A549 (cell line): ENCODE results near the gene HCN4. TPM values are rescaled to one million over a fixed set of nuclear protein-coding genes. Genes with fewer than 3 reads are reported as not detected.

ENCODE experiments used
- ATAC-seq, 2 experiments: fragments of 200-7000 bp in 1 of 2; fragments of >200 bp in 1 of 2; cut with Nextera tagmentation in 1 of 2; cut with Tn5 transposase in 1 of 2; 3 replicates each; pipeline versions ENCODE4 v1.8.0 to v1.9.1; 2018 to 2020; ENCODE audit warnings: mild to moderate bottlenecking in 1 of 2, moderate library complexity in 1 of 2
- CTCF ChIA-PET: fragments of 300-600 bp; sonication (Branson Sonifier 250); formaldehyde crosslinking; extraction: SDS; loops from one replicate; lab custom pipeline; 2021; ENCODE audit warnings: antibody characterized with exemption, inconsistent platforms; lab: Yijun Ruan, JAX
- POLR2A ChIA-PET: fragments of 350-600 bp; formaldehyde crosslinking; extraction: SDS; loops from one replicate; lab custom pipeline; 2021; ENCODE audit warnings: antibody characterized with exemption, inconsistent platforms; lab: Yijun Ruan, JAX
- DNase-seq, 2 experiments: peaks; one replicate each; pipeline versions ENCODE4 v3.0.0 to v3.0.0-alpha.2; 2011 to 2016; ENCODE audit warnings: low read depth in 1 of 2, low spot score in 1 of 2
- FAIRE-seq: peaks from 2 replicates; lab custom pipeline; 2011; peaks lifted over from hg19 to GRCh38; lab: Jason Lieb, UNC
- H3K27ac ChIP-seq, 2 experiments: fragments of >200 bp; sonication (Bioruptor Twin); formaldehyde crosslinking; 3 replicates each; pipeline ENCODE4 v1.5.1; 2016 to 2017
- H3K4me1 ChIP-seq: fragments of >200 bp; sonication (Bioruptor Twin); formaldehyde crosslinking; 3 replicates; pipeline ENCODE4 v1.6.1; 2016
- H3K4me2 ChIP-seq: fragments of >200 bp; sonication (Bioruptor Twin); formaldehyde crosslinking; 3 replicates; pipeline ENCODE4 v1.6.1; 2016
- H3K4me3 ChIP-seq: fragments of >200 bp; sonication (Bioruptor Twin); formaldehyde crosslinking; 3 replicates; pipeline ENCODE4 v1.5.1; 2016
- H3K9me3 ChIP-seq: fragments of >200 bp; sonication (Bioruptor Twin); formaldehyde crosslinking; 3 replicates; pipeline ENCODE4 v1.6.1; 2016
- CBX8 ChIP-seq: fragments of 200-600 bp; sonication (generic); IDR thresholded peaks from 2 replicates; pipeline ENCODE4 v1.6.1; 2016
- CHD2 ChIP-seq: fragments of 150-350 bp; IDR thresholded peaks from 2 replicates; pipeline ENCODE4 v1.6.1; 2014; ENCODE audit warnings: low read length; ENCODE audit not compliant: partially characterized antibody
- CHD4 ChIP-seq: fragments of 200-600 bp; sonication (generic); IDR thresholded peaks from 2 replicates; pipeline ENCODE4 v1.6.1; 2016; ENCODE audit warnings: antibody characterized with exemption, mild to moderate bottlenecking, borderline replicate concordance
- EHF ChIP-seq: fragments of 250-450 bp; sonication (Bioruptor Pico); IDR thresholded peaks from 2 replicates; pipeline ENCODE4 v1.5.0; 2020; ENCODE audit warnings: mild to moderate bottlenecking
- EHMT2 ChIP-seq: fragments of 200-600 bp; sonication (generic); IDR thresholded peaks from 2 replicates; pipeline ENCODE4 v1.6.1; 2016; ENCODE audit warnings: antibody characterized with exemption, low read depth, mild to moderate bottlenecking, moderate library complexity
- ELK1 ChIP-seq: fragments of 150-350 bp; IDR thresholded peaks from 2 replicates; pipeline ENCODE4 v1.6.1; 2014; ENCODE audit warnings: low read depth, mild to moderate bottlenecking, low read length
- ESRRA ChIP-seq: fragments of 150-350 bp; IDR thresholded peaks from 2 replicates; pipeline ENCODE4 v1.6.1; 2014; ENCODE audit warnings: mild to moderate bottlenecking, low read length, borderline replicate concordance
- HEYL ChIP-seq: fragments of 250-450 bp; sonication (Bioruptor Pico); IDR thresholded peaks from 2 replicates; pipeline ENCODE4 v1.8.0; 2021; ENCODE audit warnings: mild to moderate bottlenecking, moderate library complexity
- HMGXB4 ChIP-seq: fragments of 250-450 bp; sonication (Bioruptor Pico); IDR thresholded peaks from 2 replicates; pipeline ENCODE4 v1.5.0; 2021; ENCODE audit warnings: mild to moderate bottlenecking, moderate library complexity, borderline replicate concordance
- JUN ChIP-seq, 2 experiments: fragments of >200 bp; sonication (Bioruptor Twin); formaldehyde crosslinking; IDR thresholded peaks; 2 replicates in 1 of 2; 3 replicates in 1 of 2; pipeline ENCODE4 v1.6.1; 2016 to 2017
- MAFK ChIP-seq: fragments of 450-650 bp; IDR thresholded peaks from 2 replicates; pipeline ENCODE4 v1.6.1; 2014; ENCODE audit not compliant: partially characterized antibody
- MYC ChIP-seq: IDR thresholded peaks from 2 replicates; pipeline ENCODE4 v1.6.1; 2012; ENCODE audit warnings: mild to moderate bottlenecking, inconsistent platforms, low read length, improper control_type of control experiment, borderline replicate concordance
- PHF8 ChIP-seq: fragments of 200-600 bp; sonication (generic); IDR thresholded peaks from 2 replicates; pipeline ENCODE4 v1.6.1; 2016; ENCODE audit warnings: low read depth, mild to moderate bottlenecking, antibody characterized with exemption, moderate library complexity, borderline replicate concordance
- POLR2A ChIP-seq: IDR thresholded peaks from 2 replicates; pipeline ENCODE4 v1.6.1; 2012; ENCODE audit warnings: mild to moderate bottlenecking, low read length
- REST ChIP-seq: fragments of 200-600 bp; sonication (generic); IDR thresholded peaks from 2 replicates; pipeline ENCODE4 v1.6.1; 2016; ENCODE audit warnings: antibody characterized with exemption, mild to moderate bottlenecking, moderate library complexity
- RNF2 ChIP-seq: fragments of 200-600 bp; sonication (generic); IDR thresholded peaks from 2 replicates; pipeline ENCODE4 v1.6.1; 2016; ENCODE audit warnings: low read depth, mild to moderate bottlenecking, antibody characterized with exemption, moderate library complexity, borderline replicate concordance
- SMC3 ChIP-seq: fragments of >200 bp; sonication (Bioruptor Twin); formaldehyde crosslinking; IDR thresholded peaks from 3 replicates; pipeline ENCODE4 v1.6.1; 2018; ENCODE audit warnings: inconsistent platforms
- ZFP36 ChIP-seq: fragments of 450-650 bp; IDR thresholded peaks from 2 replicates; pipeline ENCODE4 v1.6.1; 2014; ENCODE audit warnings: borderline replicate concordance; ENCODE audit not compliant: partially characterized antibody
- WGBS: methylation state at CpG from one replicate; pipeline ENCODE4 v1.1.6; 2017; ENCODE audit errors: missing lambda C conversion rate; 5-methylcytosine and 5-hydroxymethylcytosine counted together
- polyA plus RNA-seq, 4 experiments: library from polyadenylated mRNA; depleted of rRNA in 3 of 4; stranded (reverse); fragments of >200 nt; fragmentation: RNase III in 1 of 4; extraction: RNeasy Plus Mini Kit Qiagen cat#74134 plus additional on column Dnase treatment in 1 of 4; gene quantifications; 2 replicates in 3 of 4; 3 replicates in 1 of 4; pipeline ENCODE4 v1.2.3, GENCODE V29; 2011 to 2017

Gene HCN4
- polyA plus RNA-seq, 2 of the 4 experiments (the other 2 are of a cell fraction), result 0.03 to 0.09 TPM

- Histone ChIP-seq H3K4me3 (no peak overlapping the region), H3K4me2 (no peak overlapping the region), H3K27ac (no peak overlapping the region), H3K9me3 (no peaks in the 10 kb centered on the region)
- FAIRE-seq, result no peak
- POLR2A ChIA-PET, result no interaction called here
- no peak for DNase-seq
- WGBS, result 66% methylated on average over 17 of the region's 19 CpGs
- TF ChIP-seq POLR2A (no peak), EHF (CRISPR knock-in tag) (no peak), ZFP36 (no peak), JUN (IDR thresholded peaks at IDR 0.05) (no peak), MAFK (no peak), RNF2 (no peak), HEYL (CRISPR knock-in tag) (no peak)
- TF ChIP-seq, all 56 proteins: peak for 0
- ATAC-seq, result no peak
- no peaks in the 10 kb centered on the region for H3K4me1 ChIP-seq
- CTCF ChIA-PET, result interaction anchor here (1.0 to 1.2 kb wide), 4 partner anchors 8 to 26 kb away, joined by 3 to 6 read pairs (median 3); no protein-coding TSS in a partner anchor
Measured at GRCh38 chr15:73331991-73332925, 36.5 kb downstream of the HCN4 start.

GRCh38 chr15:73331501-73331900, 37.3 kb downstream of the HCN4 start:
- no peak overlapping the region for H3K4me3 ChIP-seq
- ChIA-PET CTCF (interaction anchor here (0.7 to 1.2 kb wide), 2 partner anchors 25 to 305 kb away, joined by 3 to 6 read pairs; no protein-coding TSS in a partner anchor), POLR2A (no interaction called here)
- WGBS, result 64% methylated on average over 5 of the region's 5 CpGs
- FAIRE-seq, result no peak
- no peak overlapping the region for H3K27ac ChIP-seq
- no peak overlapping the region for H3K4me2 ChIP-seq
- H3K4me1 ChIP-seq, result no peaks in the 10 kb centered on the region
- ATAC-seq, result no peak
- no peak for DNase-seq
- TF ChIP-seq PHF8 (no peak), ESRRA (no peak), EHMT2 (no peak)
- H3K9me3 ChIP-seq, result no peaks in the 10 kb centered on the region

GRCh38 chr15:73330206-73331051, 38.3 kb downstream of the HCN4 start:
- ChIA-PET POLR2A (no interaction called here), CTCF (interaction anchor here (0.7 kb wide), 1 partner anchor 306 kb away, joined by 3 read pairs; no protein-coding TSS in a partner anchor)
- no peak for TF ChIP-seq SMC3
- no peak for TF ChIP-seq CHD2
- no peak for TF ChIP-seq CBX8
- TF ChIP-seq ELK1, result no peak
- TF ChIP-seq CHD4, result no peak
- no peak for TF ChIP-seq REST
- no peak for TF ChIP-seq MYC
- TF ChIP-seq POLR2A, result no peak
- no peak for TF ChIP-seq EHMT2
- TF ChIP-seq HMGXB4, result no peak
- Histone ChIP-seq H3K4me1 (no peaks in the 10 kb centered on the region), H3K9me3 (no peaks in the 10 kb centered on the region), H3K4me2 (no peak overlapping the region), H3K27ac (no peak overlapping the region), H3K4me3 (no peak overlapping the region)
- 76% methylated on average over 15 of the region's 15 CpGs for WGBS
- DNase-seq (no peak), FAIRE-seq (no peak), ATAC-seq (no peak)
